Measurements from ENCODE around the gene TINAG. TPM values are rescaled to one million over a fixed set of nuclear protein-coding genes. Genes with fewer than 3 reads are reported as not detected.
A peak's percentile ranks its signal among the peaks of the same experiment; 100 is the strongest.

The TINAG gene
- not detected in 2 replicates for total RNA-seq

- no peak for DNase-seq
Measured at GRCh38 chr6:54308289-54308985, at the start of gene TINAG. TSS of gene TINAG (plus strand) at chr6:54308441. CDS start at chr6:54308551, 110 bp downstream.

- no peak for DNase-seq
Measured at GRCh38 chr6:54260025-54260424, 48.2 kb upstream of the TINAG start.

- no peak for DNase-seq
Measured at GRCh38 chr6:54262499-54262898, 45.7 kb upstream of the TINAG start.

- DNase-seq: no peak
Measured at GRCh38 chr6:54262971-54263370, 45.3 kb upstream of the TINAG start.

- peak; percentile 63 for DNase-seq
Measured at GRCh38 chr6:54264581-54265272, 43.5 kb upstream of the TINAG start.

- DNase-seq: no peak
Measured at GRCh38 chr6:54266400-54266923, 41.8 kb upstream of the TINAG start.

GRCh38 chr6:54267798-54268197 lies 40.4 kb upstream of the TINAG start:
- peak; percentile 81 for DNase-seq

- no peak for DNase-seq
Measured at GRCh38 chr6:54273214-54273820, 34.9 kb upstream of the TINAG start.

GRCh38 chr6:54274383-54274782 lies 33.9 kb upstream of the TINAG start:
- no peak for DNase-seq

GRCh38 chr6:54282186-54282585 lies 26.1 kb upstream of the TINAG start:
- peak; percentile 24 for DNase-seq

- DNase-seq: no peak
Measured at GRCh38 chr6:54284161-54284860, 23.9 kb upstream of the TINAG start.

- DNase-seq: no peak
Measured at GRCh38 chr6:54285595-54285994, 22.6 kb upstream of the TINAG start.

- no peak for DNase-seq
Measured at GRCh38 chr6:54286141-54286540, 22.1 kb upstream of the TINAG start.

GRCh38 chr6:54288474-54288873 lies 19.8 kb upstream of the TINAG start:
- DNase-seq: no peak

- DNase-seq: no peak
Measured at GRCh38 chr6:54289426-54289825, 18.8 kb upstream of the TINAG start.

- peak; percentile 97 for DNase-seq
Measured at GRCh38 chr6:54291146-54291545, 17.1 kb upstream of the TINAG start.

GRCh38 chr6:54291738-54292137 lies 16.5 kb upstream of the TINAG start:
- DNase-seq: peak; percentile 91

GRCh38 chr6:54294965-54295532 lies 13.2 kb upstream of the TINAG start:
- DNase-seq: no peak

- DNase-seq: no peak
Measured at GRCh38 chr6:54299542-54300269, 8.5 kb upstream of the TINAG start.

- DNase-seq: no peak
Measured at GRCh38 chr6:54301770-54302169, 6.5 kb upstream of the TINAG start.

- DNase-seq: peak; percentile 19
Measured at GRCh38 chr6:54307439-54307910, 766 bp upstream of the TINAG start.

GRCh38 chr6:54308986-54309315 lies 710 bp downstream of the TINAG start:
- DNase-seq: no peak

Data from dermis blood vessel endothelial cell (primary cell).